ENCODE data around the gene ACOT9.
"Not testable (repeated sequence)": the region's sequence is repeated elsewhere in the genome, so short reads cannot be mapped to it uniquely, and the experiment has no call there.

The ACOT9 gene

DNA sequence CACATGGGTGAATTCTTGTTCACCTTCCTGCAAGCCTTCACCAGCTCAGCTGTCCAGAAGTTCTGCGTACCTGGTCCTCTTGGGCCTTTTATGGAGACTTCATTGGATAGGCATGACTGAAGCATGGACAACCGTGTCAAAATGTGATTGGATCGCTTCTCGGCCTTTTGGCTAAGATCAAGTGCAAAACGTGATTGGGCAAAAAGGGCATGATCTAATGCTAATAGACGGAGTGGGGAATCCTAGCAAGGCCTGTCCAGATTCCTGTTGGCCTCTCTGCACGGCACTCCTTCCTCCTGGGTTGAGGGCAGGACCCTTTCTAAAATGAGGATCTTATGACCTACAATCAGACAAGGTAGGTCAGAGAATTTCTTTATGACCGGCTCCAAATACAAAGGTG lies 50.9 kb downstream of the ACOT9 start:
- no peak for DNase-seq

DNA sequence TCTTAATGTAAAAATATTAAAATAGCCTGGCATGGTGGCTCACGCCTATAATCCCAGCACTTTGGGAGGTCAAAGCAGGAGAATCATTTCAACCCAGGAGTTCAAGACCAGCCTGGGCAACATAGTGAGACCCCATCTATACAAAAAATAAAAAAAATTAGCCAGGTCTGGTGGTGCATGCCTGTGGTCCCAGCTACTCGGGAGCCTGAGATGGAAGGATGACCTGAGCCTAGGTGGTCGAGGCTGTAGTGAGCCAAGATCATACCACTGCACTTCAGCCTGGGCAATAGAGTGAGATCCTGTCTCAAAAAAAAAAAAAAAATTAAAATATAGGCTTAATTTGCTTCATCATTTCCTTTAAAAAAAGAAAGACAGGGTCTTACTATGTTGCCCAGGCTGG lies 66.6 kb downstream of the ACOT9 start:
- not testable (repeated sequence) for DNase-seq

DNA sequence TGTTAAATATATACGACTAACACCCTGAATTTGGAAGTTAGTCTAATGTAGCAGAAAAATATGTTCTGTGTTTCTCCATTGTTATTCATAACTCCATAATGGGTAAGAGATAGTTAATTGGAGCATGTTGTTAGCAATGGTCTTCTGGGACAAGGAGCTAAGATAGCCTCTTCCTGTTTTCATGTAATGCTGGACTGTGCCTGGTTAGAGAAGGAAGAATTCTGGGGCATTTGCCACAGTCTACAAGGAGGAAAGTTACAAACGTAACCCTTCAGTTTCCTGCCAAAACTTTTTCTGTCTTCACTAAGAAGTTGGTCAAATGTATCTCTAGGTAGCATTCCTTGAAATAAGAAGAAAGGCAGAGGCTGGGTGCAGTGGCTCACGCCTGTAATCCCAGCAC lies 70.0 kb downstream of the ACOT9 start:
- no peak for DNase-seq

DNA sequence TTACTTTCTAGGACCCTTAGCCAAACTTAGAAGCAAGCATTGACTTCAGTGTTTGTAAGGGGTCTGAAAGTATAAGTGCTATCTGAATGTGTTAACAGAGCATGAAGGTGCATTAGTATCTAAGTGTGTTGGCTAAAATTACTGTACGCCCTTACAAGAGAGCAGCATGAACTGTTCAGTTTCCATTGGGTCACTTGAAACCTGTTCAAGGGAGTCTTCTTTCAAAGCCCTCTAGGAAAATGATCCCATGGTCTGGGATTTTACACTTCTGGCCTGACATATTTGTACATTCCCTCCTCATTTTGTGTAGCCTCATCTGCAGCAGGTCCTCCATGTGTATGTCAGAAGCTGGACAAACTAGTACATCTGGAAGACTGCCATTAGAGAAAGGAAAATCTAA lies 72.5 kb downstream of the ACOT9 start:
- DNase-seq, result no peak

DNA sequence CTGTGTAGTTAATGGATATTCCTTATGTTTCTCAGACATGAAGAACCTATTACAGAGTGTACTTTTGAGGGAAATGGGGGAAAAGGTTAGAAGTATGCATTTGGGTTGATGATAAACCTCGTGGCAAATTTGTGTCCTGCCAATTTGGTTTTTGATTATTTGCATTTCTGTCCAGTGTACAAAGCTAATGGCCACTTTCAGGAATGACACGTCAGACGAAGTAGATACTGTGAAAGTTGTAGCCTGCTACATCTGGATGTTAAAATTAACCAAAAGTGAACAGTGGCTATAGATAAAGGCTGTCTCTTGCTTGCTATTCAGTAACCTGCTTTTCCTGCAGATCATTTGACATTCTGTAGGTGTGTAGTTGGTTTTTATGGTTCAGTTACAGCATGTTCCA lies 74.7 kb downstream of the ACOT9 start:
- no peak for DNase-seq

DNA sequence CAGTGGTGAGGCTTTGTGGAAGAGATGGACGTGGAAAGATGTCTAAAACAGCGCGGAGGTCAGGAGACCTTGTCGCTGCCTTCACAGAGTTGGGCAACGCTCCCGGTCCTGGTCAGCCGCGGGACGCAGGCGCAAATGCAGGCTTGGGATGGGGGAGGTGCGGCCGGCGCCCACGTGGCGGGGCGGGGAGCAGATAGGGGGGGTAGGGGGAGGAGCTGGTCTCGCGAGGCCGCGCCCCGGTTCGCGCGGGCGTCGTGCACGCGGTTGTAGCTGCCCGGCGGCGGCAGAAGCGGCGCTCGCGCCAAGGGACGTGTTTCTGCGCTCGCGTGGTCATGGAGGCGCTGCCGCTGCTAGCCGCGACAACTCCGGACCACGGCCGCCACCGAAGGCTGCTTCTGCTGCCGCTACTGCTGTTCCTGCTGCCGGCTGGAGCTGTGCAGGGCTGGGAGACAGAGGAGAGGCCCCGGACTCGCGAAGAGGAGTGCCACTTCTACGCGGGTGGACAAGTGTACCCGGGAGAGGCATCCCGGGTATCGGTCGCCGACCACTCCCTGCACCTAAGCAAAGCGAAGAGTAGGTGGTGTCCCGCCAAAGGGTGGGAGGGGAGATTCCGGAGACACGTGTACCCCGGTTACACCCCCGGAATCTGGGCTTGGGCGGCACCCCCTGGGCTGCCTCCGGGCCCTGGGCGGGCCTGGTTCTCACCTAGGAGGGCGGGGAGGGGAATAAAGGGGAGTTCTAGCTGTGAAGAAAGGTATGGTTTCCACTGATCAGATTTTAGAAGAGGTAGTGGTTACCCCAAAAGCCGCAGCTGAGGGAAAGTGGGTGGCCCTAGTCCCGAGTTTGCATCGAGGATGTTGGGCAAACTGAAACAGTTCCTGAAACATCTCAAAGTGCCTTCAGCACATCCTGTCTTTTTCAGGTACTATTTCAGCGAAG lies 75.6 kb downstream of the ACOT9 start, which contains the start of gene PRDX4:
Gene PRDX4 (plus strand): TSS at position 255 of the 939 bp plus-strand sequence. CDS start 78 bp downstream, at position 333.
- peak; percentile 90 for DNase-seq

DNA sequence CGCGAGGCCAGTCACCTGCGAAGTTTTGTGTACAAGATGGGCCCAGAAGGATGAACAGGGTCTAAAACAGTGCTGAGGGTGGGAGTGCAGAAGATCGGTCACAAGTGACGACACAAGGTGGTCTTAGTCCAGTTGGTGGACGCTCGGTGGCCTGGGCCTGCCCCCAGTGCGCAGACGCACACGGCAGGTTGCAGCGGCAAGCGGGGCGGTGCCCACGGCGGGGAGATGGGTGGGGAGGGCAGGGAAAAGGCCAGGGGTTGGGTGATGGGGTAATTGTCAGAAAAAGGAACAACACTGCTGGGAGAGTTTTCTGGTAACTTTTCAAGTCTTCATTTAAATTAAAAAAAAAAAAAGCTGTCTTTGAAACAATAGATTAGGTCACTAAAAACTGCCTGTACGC lies 76.8 kb downstream of the ACOT9 start:
- DNase-seq, result peak; percentile 39

DNA sequence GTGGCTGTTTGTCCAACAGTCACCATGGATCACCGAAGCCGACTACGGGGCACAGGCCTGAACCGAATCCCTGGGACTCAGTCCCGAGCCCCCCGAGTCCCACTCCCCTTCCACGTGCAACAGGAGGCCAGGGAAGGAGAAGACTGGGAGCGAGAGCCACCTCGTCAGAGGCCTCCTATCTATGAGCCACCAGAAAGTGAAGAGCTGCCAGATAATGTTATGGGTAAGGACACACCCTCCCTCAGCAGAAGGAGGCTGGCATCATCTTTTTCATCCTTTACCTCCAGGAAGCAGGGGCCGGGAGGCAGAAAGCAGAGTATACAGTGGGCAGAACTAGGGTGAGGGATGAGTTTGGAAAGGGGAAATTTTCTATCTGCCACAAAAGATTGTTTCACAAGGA lies 78.6 kb downstream of the ACOT9 start:
- no peak for DNase-seq

DNA sequence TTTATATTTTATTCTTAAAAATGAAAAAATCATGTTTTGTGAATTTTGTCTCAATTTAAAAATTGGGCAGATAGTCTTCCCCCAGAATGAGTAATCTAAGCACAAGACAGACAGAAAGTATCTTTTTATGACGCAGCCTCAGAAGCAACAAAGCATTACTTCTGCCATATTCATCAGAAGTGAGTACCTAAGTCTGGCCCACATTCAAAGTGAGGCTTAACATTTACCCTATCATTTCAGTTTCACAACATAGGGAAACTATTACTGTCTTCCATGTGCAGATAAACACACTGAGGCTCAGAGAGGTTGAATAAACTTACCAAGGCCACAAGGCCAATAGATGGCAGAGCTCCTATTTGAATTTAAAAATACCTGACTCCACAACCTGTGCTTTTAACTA lies 80.2 kb downstream of the ACOT9 start:
- peak; percentile 8 for DNase-seq

DNA sequence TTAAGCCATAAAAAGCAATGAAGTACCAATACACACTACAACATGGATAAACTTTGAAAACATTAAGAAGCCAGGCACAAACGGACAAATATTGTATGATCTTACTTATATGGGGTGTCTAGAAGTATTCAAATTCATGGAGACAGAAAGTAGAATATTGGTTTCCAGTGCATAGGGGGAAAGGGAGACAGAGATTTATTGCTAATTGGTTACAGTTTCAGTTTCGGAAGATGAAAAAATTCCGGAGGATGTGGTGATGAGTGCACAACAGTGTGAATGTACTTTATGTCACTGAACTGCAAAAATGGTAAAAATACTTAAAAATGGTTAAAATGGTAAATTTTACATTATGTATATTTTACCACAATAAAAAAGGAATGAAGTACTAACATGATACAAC lies 80.9 kb downstream of the ACOT9 start:
- peak; percentile 68 for DNase-seq

DNA sequence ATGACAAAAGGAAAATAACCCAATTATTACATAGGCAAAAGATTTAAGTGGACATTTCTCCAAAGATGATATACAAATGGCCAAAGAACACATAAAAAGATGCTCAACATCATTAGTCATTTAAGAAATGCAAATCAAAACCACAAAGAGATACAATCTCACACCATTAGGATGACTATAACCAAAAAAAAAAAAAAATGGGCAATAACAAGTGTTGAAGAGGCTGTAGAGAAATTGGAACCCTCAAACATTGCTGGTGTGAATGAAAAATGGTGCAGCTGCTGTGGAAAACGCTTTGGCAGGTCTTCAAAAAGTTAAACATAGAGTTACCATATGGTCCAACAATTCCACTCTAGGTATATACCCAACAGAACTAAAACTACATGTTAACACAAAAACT lies 81.4 kb downstream of the ACOT9 start:
- DNase-seq, result no peak

DNA sequence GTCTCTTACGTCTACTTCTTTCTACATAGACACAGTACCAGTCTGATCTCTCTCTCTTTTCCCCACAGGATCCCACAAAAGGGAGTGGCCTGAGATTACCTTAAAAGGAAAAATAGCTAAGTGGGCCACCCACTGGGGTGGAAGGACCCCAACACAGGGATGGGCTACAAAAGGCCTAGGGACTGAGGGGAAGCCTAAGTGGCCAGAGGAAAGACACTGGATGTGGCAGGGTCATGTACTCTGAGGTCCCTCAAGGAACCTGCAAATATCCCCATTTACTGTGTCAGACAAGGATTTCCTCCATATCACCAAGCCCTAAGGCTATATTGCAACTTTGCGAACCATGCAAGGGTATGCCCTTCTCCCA lies 82.3 kb downstream of the ACOT9 start:
- DNase-seq, result no peak

DNA sequence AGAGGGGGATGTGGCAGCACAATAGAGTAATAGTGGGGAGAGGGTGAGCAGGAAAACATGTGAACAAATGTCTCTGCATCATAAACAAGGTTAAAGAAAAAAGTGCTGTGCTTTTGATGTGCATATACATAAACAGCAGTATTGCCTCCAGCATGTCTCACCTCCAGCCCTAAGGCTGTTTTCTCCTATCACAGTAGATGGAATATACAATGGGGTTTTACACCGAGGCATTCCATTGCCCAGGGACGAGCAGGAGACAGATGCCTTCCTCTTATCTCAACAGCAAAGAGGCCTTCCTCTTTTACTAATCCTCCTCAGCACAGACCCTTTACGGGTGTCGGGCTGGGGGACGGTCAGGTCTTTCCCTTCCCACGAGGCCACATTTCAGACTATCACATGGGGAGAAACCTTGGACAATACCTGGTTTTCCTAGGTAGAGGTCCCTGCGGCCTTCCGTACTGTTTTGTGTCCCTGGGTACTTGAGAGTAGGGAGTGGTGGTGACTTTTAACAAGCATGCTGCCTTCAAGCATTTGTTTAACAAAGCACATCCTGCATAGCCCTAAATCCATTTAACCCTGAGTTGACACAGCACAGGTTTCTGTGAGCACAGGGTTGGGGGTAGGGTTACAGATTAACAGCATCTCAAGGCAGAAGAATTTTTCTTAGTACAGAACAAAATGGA lies 82.9 kb downstream of the ACOT9 start:
- DNase-seq, result not testable (repeated sequence)

DNA sequence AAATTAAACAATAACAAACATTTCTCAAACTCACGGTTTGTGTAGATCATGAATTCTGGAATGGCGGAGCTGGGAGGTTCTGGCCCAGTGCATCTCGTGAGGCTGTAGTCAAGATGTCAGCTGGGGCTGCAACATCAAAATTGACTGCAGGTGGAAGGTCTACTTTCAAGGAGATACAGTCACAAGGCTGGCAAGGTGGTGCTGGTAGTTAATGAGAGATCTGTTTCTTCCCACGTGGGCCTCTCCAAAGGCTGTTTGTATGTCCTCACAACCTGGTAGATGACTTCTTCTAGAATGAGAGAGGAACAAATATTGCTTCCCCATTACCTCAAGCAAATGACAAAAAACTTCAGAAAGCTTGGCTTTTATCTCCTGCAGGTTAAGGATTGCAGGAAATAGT lies 83.7 kb downstream of the ACOT9 start:
- DNase-seq, result no peak

DNA sequence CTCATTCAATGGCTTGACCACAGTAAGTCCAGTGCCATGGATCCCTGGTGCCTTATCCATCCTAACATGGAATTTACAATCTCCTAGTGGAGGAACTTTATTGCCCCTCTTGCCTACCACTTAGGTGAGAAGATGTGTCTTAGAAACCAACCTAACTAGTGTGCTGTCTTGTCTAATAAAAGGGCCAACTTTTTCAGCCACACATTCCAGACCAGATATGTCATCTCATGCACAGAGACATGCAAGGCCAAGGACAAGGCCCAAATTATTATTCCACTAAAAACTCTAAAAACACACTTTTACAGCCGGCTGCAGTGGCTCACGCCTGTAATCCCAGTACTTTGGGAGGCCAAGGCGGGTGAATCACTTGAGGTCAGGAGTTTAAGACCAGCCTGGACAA lies 86.4 kb downstream of the ACOT9 start:
- no peak for DNase-seq

DNA sequence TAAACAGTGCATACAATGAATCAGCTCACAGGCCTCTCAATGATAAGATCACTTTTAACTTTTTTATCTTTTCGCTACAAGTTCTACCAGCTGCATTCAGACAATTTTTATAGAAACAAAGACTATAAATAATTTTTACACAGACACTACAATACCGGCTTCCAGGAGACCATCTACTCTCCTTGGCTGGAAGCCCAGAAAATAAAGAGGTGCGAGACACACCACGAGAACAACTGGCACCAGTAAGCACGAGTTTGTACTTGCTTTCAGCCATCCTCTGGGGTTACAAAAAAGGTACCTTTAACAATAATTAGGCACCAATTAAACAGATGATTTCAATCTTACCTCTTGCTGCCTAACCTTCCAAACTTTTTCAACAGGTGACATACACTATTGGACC lies 87.0 kb downstream of the ACOT9 start:
- DNase-seq, result no peak
